Naive thymus-derived CD4-positive, alpha-beta T cell (primary cell): ENCODE measurements around the gene VAC14. TPM values are rescaled to one million over a fixed set of nuclear protein-coding genes. Genes with fewer than 3 reads are reported as not detected.

Experiments
- ATAC-seq: fragments of 150-1000 bp; cut with Tn5 transposase; 2 replicates; pipeline ENCODE4 v1.10.0; 2021; ENCODE audit warnings: mild to moderate bottlenecking, moderate library complexity
- CTCF ChIA-PET: fragments of 350-600 bp; sonication (Branson Sonifier 250); formaldehyde crosslinking; loops from one replicate; lab custom pipeline; 2021; ENCODE audit warnings: antibody characterized with exemption; lab: Charles Lee
- POLR2A ChIA-PET: fragments of 350-600 bp; sonication (Branson Sonifier 250); formaldehyde crosslinking; loops from one replicate; lab custom pipeline; 2021; ENCODE audit warnings: antibody characterized with exemption, inconsistent platforms; lab: Charles Lee
- DNase-seq, 9 donors: peaks; one replicate each; pipeline versions ENCODE4 v3.0.0 to v3.0.0-alpha.2; 2020 to 2022; ENCODE audit warnings: mixed read lengths in 1 of 9
- H3K27ac ChIP-seq: one replicate; pipeline ENCODE4 v1.7.0; 2013; ENCODE audit warnings: mild to moderate bottlenecking, low read depth, low read length, moderate library complexity
- H3K27me3 ChIP-seq, 2 donors: one replicate each; pipeline ENCODE4 v1.7.0; 2013; ENCODE audit warnings: low read length in 2 of 2, mild to moderate bottlenecking in 2 of 2, moderate library complexity in 2 of 2; ENCODE audit not compliant: control insufficient read depth in 2 of 2, insufficient read depth in 2 of 2
- H3K36me3 ChIP-seq, 3 experiments: 1 replicate in 2 of 3; 2 replicates in 1 of 3; pipeline ENCODE4 v1.7.0; 2013; ENCODE audit warnings: low read length in 3 of 3, mild to moderate bottlenecking in 3 of 3, moderate library complexity in 1 of 3; ENCODE audit not compliant: insufficient read depth in 3 of 3, control insufficient read depth in 2 of 3
- H3K4me1 ChIP-seq, 2 donors: one replicate each; pipeline ENCODE4 v1.7.0; 2013; ENCODE audit warnings: low read length in 2 of 2, mild to moderate bottlenecking in 2 of 2, moderate library complexity in 1 of 2; ENCODE audit not compliant: control insufficient read depth in 2 of 2, insufficient read depth in 2 of 2
- H3K4me3 ChIP-seq: 2 replicates; pipeline ENCODE4 v1.7.0; 2013; ENCODE audit warnings: mild to moderate bottlenecking, low read length
- H3K9me3 ChIP-seq, 3 experiments: 1 replicate in 2 of 3; 2 replicates in 1 of 3; pipeline ENCODE4 v1.7.0; 2013; ENCODE audit warnings: low read length in 3 of 3; ENCODE audit not compliant: control insufficient read depth in 2 of 3
- H3K27ac Mint-ChIP-seq, 9 donors: one replicate each; pipeline ENCODE4 v1.8.0; 2020 to 2022; ENCODE audit warnings: mixed read lengths in 9 of 9, mild to moderate bottlenecking in 8 of 9, moderate library complexity in 5 of 9, inconsistent platforms in 2 of 9
- H3K27me3 Mint-ChIP-seq, 5 donors: one replicate each; pipeline ENCODE4 v1.8.0; 2021 to 2022; ENCODE audit warnings: mixed read lengths in 5 of 5, mild to moderate bottlenecking in 1 of 5
- H3K36me3 Mint-ChIP-seq, 5 donors: one replicate each; pipeline ENCODE4 v1.8.0; 2020 to 2022; ENCODE audit warnings: mixed read lengths in 5 of 5, mild to moderate bottlenecking in 3 of 5, inconsistent platforms in 1 of 5
- H3K4me1 Mint-ChIP-seq, 7 donors: one replicate each; pipeline ENCODE4 v1.8.0; 2020 to 2022; ENCODE audit warnings: mixed read lengths in 7 of 7, mild to moderate bottlenecking in 3 of 7, inconsistent platforms in 1 of 7
- H3K4me3 Mint-ChIP-seq, 10 donors: one replicate each; pipeline ENCODE4 v1.8.0; 2020 to 2022; ENCODE audit warnings: mild to moderate bottlenecking in 10 of 10, mixed read lengths in 10 of 10, moderate library complexity in 6 of 10, inconsistent platforms in 2 of 10
- H3K9me3 Mint-ChIP-seq, 11 donors: one replicate each; pipeline ENCODE4 v1.8.0; 2020 to 2022; ENCODE audit warnings: mixed read lengths in 11 of 11, mild to moderate bottlenecking in 4 of 11, inconsistent platforms in 1 of 11, moderate library complexity in 1 of 11
- intact Hi-C, 2 donors: fragments of 100-400 bp; cut with micrococcal nuclease; formaldehyde crosslinking; loops; one replicate each; pipeline ENCODE4 v1.15.1; 2023
- polyA plus RNA-seq, 2 donors: library from polyadenylated mRNA; unstranded; fragments of 300-500 nt; fragmentation: Illumina TruSeq; gene quantifications; one replicate each; pipeline ENCODE4 v1.2.3, GENCODE V29; 2021
- total RNA-seq, 6 experiments: library from RNA in 5 of 6; stranded (reverse) in 5 of 6; gene quantifications; 1 replicate in 5 of 6; 2 replicates in 1 of 6; pipeline ENCODE4 v1.2.3 and lab custom pipeline; 2021 to 2026

VAC14 gene
- total and polyA plus RNA-seq, 7 experiments from 2014 or later: 29.2 to 61.2 (median 45.9) TPM

GRCh38 chr16:70662991-70663523 lies 137.9 kb downstream of the VAC14 start:
- Mint-ChIP-seq H3K4me3 (no peak overlapping the region), H3K4me1 (no peaks in the 10 kb centered on the region), H3K27me3 (peaks cover 0 to 3% (median 0%) of the 10 kb centered on the region in 5 donors), H3K36me3 (peaks cover 0 to 10% (median 4%) of the 10 kb centered on the region in 5 donors), H3K27ac (no peak overlapping the region), H3K9me3 (no peaks in the 10 kb centered on the region)
- ATAC-seq (no peak), DNase-seq (no peak)
- ChIA-PET CTCF (interaction anchor here (1.2 kb wide), 1 partner anchor 11 kb away, joined by 3 read pairs; no protein-coding TSS in a partner anchor), POLR2A (no interaction called here)
- Histone ChIP-seq H3K4me3 (no peak overlapping the region), H3K4me1 (no peaks in the 10 kb centered on the region), H3K9me3 (no peaks in the 10 kb centered on the region), H3K36me3 (no peaks in the 10 kb centered on the region), H3K27ac (no peak overlapping the region), H3K27me3 (no peaks in the 10 kb centered on the region)
- intact Hi-C loops: no loop called here

- ATAC-seq: no peak
- Mint-ChIP-seq H3K4me3 (no peak overlapping the region), H3K36me3 (peaks cover 0 to 10% (median 4%) of the 10 kb centered on the region in 5 donors), H3K27ac (no peak overlapping the region), H3K4me1 (no peaks in the 10 kb centered on the region), H3K9me3 (no peaks in the 10 kb centered on the region), H3K27me3 (peaks cover 0 to 3% (median 0%) of the 10 kb centered on the region in 5 donors)
- DNase-seq: no peak
- ChIA-PET POLR2A (interaction anchor here (0.9 kb wide), 1 partner anchor 81 kb away, joined by 3 read pairs; no protein-coding TSS in a partner anchor), CTCF (interaction anchor here (1.2 kb wide), 1 partner anchor 10 kb away, joined by 3 read pairs; no protein-coding TSS in a partner anchor)
- intact Hi-C loops: no loop called here
- H3K36me3 ChIP-seq: no peaks in the 10 kb centered on the region
- H3K27me3 ChIP-seq: no peaks in the 10 kb centered on the region
- no peak overlapping the region for H3K27ac ChIP-seq
- no peak overlapping the region for H3K4me3 ChIP-seq
- no peaks in the 10 kb centered on the region for H3K9me3 ChIP-seq
- H3K4me1 ChIP-seq: no peaks in the 10 kb centered on the region
Observed at GRCh38 chr16:70661918-70662641, 138.9 kb downstream of the VAC14 start.

- Mint-ChIP-seq H3K27ac (no peak overlapping the region), H3K4me1 (no peaks in the 10 kb centered on the region), H3K9me3 (no peaks in the 10 kb centered on the region), H3K36me3 (peaks cover 0 to 9% (median 4%) of the 10 kb centered on the region in 5 donors), H3K27me3 (peaks cover 0 to under 1% (median 0%) of the 10 kb centered on the region in 5 donors), H3K4me3 (no peak overlapping the region)
- Histone ChIP-seq H3K4me3 (no peak overlapping the region), H3K36me3 (no peaks in the 10 kb centered on the region), H3K9me3 (no peaks in the 10 kb centered on the region), H3K27ac (no peak overlapping the region), H3K27me3 (no peaks in the 10 kb centered on the region), H3K4me1 (no peaks in the 10 kb centered on the region)
- DNase-seq (no peak), ATAC-seq (no peak)
- CTCF ChIA-PET: no interaction called here
- intact Hi-C loops: no loop called here
- POLR2A ChIA-PET: interaction anchor here (0.9 kb wide), 1 partner anchor 82 kb away, joined by 3 read pairs; no protein-coding TSS in a partner anchor
Observed at GRCh38 chr16:70661534-70661917, 139.4 kb downstream of the VAC14 start.

GRCh38 chr16:70660672-70661350 lies 140.1 kb downstream of the VAC14 start:
- no peak for DNase-seq
- H3K4me3 Mint-ChIP-seq: no peak overlapping the region
- peaks cover 0 to 3% (median 1%) of the 10 kb centered on the region in 5 donors for H3K36me3 Mint-ChIP-seq
- ChIA-PET CTCF (no interaction called here), POLR2A (no interaction called here)
- no peak for ATAC-seq
- intact Hi-C loops: no loop called here
- Histone ChIP-seq H3K27ac (no peak overlapping the region), H3K4me3 (no peak overlapping the region), H3K27me3 (no peaks in the 10 kb centered on the region), H3K4me1 (no peaks in the 10 kb centered on the region), H3K9me3 (no peaks in the 10 kb centered on the region), H3K36me3 (no peaks in the 10 kb centered on the region)
- H3K4me1 Mint-ChIP-seq: no peaks in the 10 kb centered on the region
- no peaks in the 10 kb centered on the region for H3K27me3 Mint-ChIP-seq
- H3K9me3 Mint-ChIP-seq: peaks cover 0 to 2% (median 0%) of the 10 kb centered on the region in 11 donors
- no peak overlapping the region for H3K27ac Mint-ChIP-seq

GRCh38 chr16:70659953-70660671 lies 140.8 kb downstream of the VAC14 start:
- Mint-ChIP-seq H3K9me3 (peaks cover 0 to 2% (median 0%) of the 10 kb centered on the region in 11 donors), H3K27ac (no peak overlapping the region), H3K27me3 (no peaks in the 10 kb centered on the region), H3K4me3 (no peak overlapping the region), H3K4me1 (no peaks in the 10 kb centered on the region), H3K36me3 (no peaks in the 10 kb centered on the region)
- DNase-seq: no peak
- ChIA-PET POLR2A (no interaction called here), CTCF (no interaction called here)
- intact Hi-C loops: loop anchor here in 1 of 2 donors (10.0 kb wide), 1 partner anchor 105 kb away; no protein-coding TSS in a partner anchor
- Histone ChIP-seq H3K27ac (no peak overlapping the region), H3K27me3 (no peaks in the 10 kb centered on the region), H3K4me1 (no peaks in the 10 kb centered on the region), H3K9me3 (no peaks in the 10 kb centered on the region), H3K36me3 (no peaks in the 10 kb centered on the region), H3K4me3 (no peak overlapping the region)
- ATAC-seq: no peak

GRCh38 chr16:70659546-70659945 lies 141.4 kb downstream of the VAC14 start:
- Mint-ChIP-seq H3K4me3 (no peak overlapping the region), H3K27ac (no peak overlapping the region), H3K4me1 (no peaks in the 10 kb centered on the region), H3K36me3 (no peaks in the 10 kb centered on the region), H3K27me3 (no peaks in the 10 kb centered on the region), H3K9me3 (peaks cover 0 to 2% (median 0%) of the 10 kb centered on the region in 11 donors)
- ChIA-PET CTCF (no interaction called here), POLR2A (no interaction called here)
- ATAC-seq (no peak), DNase-seq (no peak)
- intact Hi-C loops: loop anchor here in 1 of 2 donors (10.0 kb wide), 1 partner anchor 105 kb away; no protein-coding TSS in a partner anchor
- Histone ChIP-seq H3K27ac (no peak overlapping the region), H3K9me3 (no peaks in the 10 kb centered on the region), H3K27me3 (no peaks in the 10 kb centered on the region), H3K4me3 (no peak overlapping the region), H3K4me1 (no peaks in the 10 kb centered on the region), H3K36me3 (no peaks in the 10 kb centered on the region)
